Chondrocyte (in vitro differentiated cells): Measurements from ENCODE around the gene SPATA12. TPM values are rescaled to one million over a fixed set of nuclear protein-coding genes. Genes with fewer than 3 reads are reported as not detected.
A peak's percentile ranks its signal among the peaks of the same experiment; 100 is the strongest.

Experiments used
- DNase-seq: peaks from one replicate; pipeline ENCODE4 v3.0.0; 2021; ENCODE audit warnings: mixed read lengths, low spot score
- H3K27ac Mint-ChIP-seq: one replicate; pipeline ENCODE4 v1.8.0; 2021; ENCODE audit warnings: mild to moderate bottlenecking, moderate library complexity, mixed read lengths; ENCODE audit not compliant: unreplicated experiment
- H3K27me3 Mint-ChIP-seq: 2 replicates; pipeline ENCODE4 v1.8.0; 2021; ENCODE audit warnings: low read depth, mixed read lengths
- H3K36me3 Mint-ChIP-seq: 2 replicates; pipeline ENCODE4 v1.8.0; 2021; ENCODE audit warnings: low read depth, mixed read lengths
- H3K4me1 Mint-ChIP-seq: 2 replicates; pipeline ENCODE4 v1.8.0; 2021; ENCODE audit warnings: low read depth, mild to moderate bottlenecking, mixed read lengths
- H3K4me3 Mint-ChIP-seq: one replicate; pipeline ENCODE4 v1.8.0; 2021; ENCODE audit warnings: mild to moderate bottlenecking, moderate library complexity, mixed read lengths; ENCODE audit not compliant: unreplicated experiment
- H3K9me3 Mint-ChIP-seq: 2 replicates; pipeline ENCODE4 v1.8.0; 2021; ENCODE audit warnings: low read depth, mixed read lengths
- CTCF ChIP-seq: fragments of 200-600 bp; sonication (generic); IDR thresholded peaks from 2 replicates; pipeline ENCODE4 v1.5.0; 2021; ENCODE audit warnings: antibody characterized with exemption, mild to moderate bottlenecking, moderate library complexity
- total RNA-seq: library from RNA; stranded (reverse); gene quantifications from 3 replicates; pipeline ENCODE4 v1.2.1, GENCODE V29; 2021

The SPATA12 gene
- total RNA-seq, 1 donor from 2014 or later = not detected

- H3K27ac Mint-ChIP-seq = no peak overlapping the region
- no peaks in the 10 kb centered on the region for H3K36me3 Mint-ChIP-seq
Observed at GRCh38 chr3:57029383-57029782, 31.1 kb upstream of the SPATA12 start.

DNA sequence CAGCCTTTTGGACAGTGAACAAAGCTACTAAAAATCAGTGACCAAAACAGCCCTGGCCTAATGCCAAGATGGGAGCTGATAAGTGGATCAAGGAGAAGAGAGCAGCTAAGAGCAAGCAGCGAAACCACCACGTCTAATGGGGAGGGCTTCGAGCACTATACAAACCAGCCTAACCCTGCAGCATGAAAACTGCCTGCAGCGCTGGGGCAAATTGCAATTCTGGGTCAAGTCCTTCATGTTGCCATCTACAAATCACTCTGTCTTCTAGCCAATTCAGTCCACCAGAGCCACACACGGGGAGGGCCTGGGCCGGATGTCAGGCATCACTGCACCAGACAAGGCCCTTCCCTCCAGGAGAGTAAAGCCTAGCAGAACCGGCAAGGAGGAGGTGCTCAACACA is 30.5 kb upstream of the SPATA12 start:
- no peak for TF ChIP-seq CTCF
- Mint-ChIP-seq H3K36me3 (no peaks in the 10 kb centered on the region), H3K4me3 (no peak overlapping the region), H3K4me1 (no peaks in the 10 kb centered on the region), H3K27me3 (no peaks in the 10 kb centered on the region), H3K9me3 (no peaks in the 10 kb centered on the region), H3K27ac (no peak overlapping the region)
- no peak for DNase-seq

More at GRCh38 chr3:57029383-57029782, 31.1 kb upstream of the SPATA12 start:
- DNase-seq = no peak
- Mint-ChIP-seq H3K4me3 (no peak overlapping the region), H3K27me3 (no peaks in the 10 kb centered on the region), H3K4me1 (no peaks in the 10 kb centered on the region), H3K9me3 (no peaks in the 10 kb centered on the region)
- TF ChIP-seq CTCF = no peak

- TF ChIP-seq CTCF = no peak
- Mint-ChIP-seq H3K4me3 (no peak overlapping the region), H3K9me3 (no peaks in the 10 kb centered on the region), H3K27me3 (no peaks in the 10 kb centered on the region), H3K4me1 (no peaks in the 10 kb centered on the region), H3K36me3 (no peaks in the 10 kb centered on the region), H3K27ac (no peak overlapping the region)
- DNase-seq = peak; percentile 38
Observed at GRCh38 chr3:57030721-57031120, 29.7 kb upstream of the SPATA12 start.

- Mint-ChIP-seq H3K27me3 (no peaks in the 10 kb centered on the region), H3K36me3 (no peaks in the 10 kb centered on the region), H3K4me1 (no peaks in the 10 kb centered on the region), H3K4me3 (no peak overlapping the region), H3K9me3 (no peaks in the 10 kb centered on the region), H3K27ac (no peak overlapping the region)
- no peak for TF ChIP-seq CTCF
- DNase-seq = peak; percentile 1
Observed at GRCh38 chr3:57031631-57032541, 28.6 kb upstream of the SPATA12 start.

GRCh38 chr3:57036952-57037351 is 23.5 kb upstream of the SPATA12 start:
- no peak overlapping the region for H3K27ac Mint-ChIP-seq
- no peaks in the 10 kb centered on the region for H3K27me3 Mint-ChIP-seq
- no peak for TF ChIP-seq CTCF
- H3K36me3 Mint-ChIP-seq = no peaks in the 10 kb centered on the region
- no peaks in the 10 kb centered on the region for H3K9me3 Mint-ChIP-seq
- no peak for DNase-seq
- H3K4me1 Mint-ChIP-seq = no peaks in the 10 kb centered on the region
- H3K4me3 Mint-ChIP-seq = no peak overlapping the region
